ENCODE results near the gene ZNF277. TPM values are rescaled to one million over a fixed set of nuclear protein-coding genes. Genes with fewer than 3 reads are reported as not detected.

ZNF277 gene
- total RNA-seq, 1 experiment from 2014 or later = 23.3 TPM

DNA sequence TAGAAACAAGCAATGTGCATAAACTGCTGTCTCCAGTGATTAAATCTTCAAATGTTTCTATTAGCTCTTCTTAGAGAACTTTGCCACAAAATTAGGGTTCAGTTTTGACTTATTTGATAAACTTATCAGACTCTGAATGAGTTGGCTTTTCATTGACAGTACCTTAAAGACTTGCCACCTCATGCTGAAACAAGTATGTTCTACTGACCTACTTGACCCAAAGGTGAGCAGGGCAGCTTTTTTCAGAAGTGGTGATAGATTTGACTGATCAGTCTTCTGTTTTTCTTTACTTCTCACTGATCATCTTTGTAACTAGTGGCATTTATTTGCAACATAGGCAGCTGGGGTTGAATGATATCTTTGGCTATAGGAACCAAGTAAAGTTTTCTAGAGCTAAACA is 7.8 kb downstream of the ZNF277 start:
- Histone ChIP-seq H2AFZ (no peak overlapping the region), H3K4me2 (no peak overlapping the region), H3K27ac (no peak overlapping the region), H3K4me3 (no peak overlapping the region), H3K4me1 (replicated peaks; ENCODE audit: insufficient read depth) (no peaks in the 10 kb centered on the region), H3K9me3 (ENCODE audit: insufficient read depth, low read depth) (no peaks in the 10 kb centered on the region; the same call in 1 of the 2 replicates), H3K36me3 (ENCODE audit: low read depth) (no peaks in the 10 kb centered on the region), H3K79me2 (ENCODE audit: low read depth) (peaks cover 33% of the 10 kb centered on the region), H3K27me3 (ENCODE audit: insufficient read depth, low read depth) (no peaks in the 10 kb centered on the region), H3K9me2 (ENCODE audit: insufficient read depth) (no peaks in the 10 kb centered on the region), H4K20me1 (ENCODE audit: insufficient read depth) (no peaks in the 10 kb centered on the region), H3F3A (ENCODE audit: insufficient read depth, low read depth) (no peaks in the 10 kb centered on the region)
- no TSS peak for BruUV-seq (replicated peaks)
- ChIA-PET POLR2A (ENCODE audit: unreplicated experiment) (no interaction called here), CTCF (no interaction called here)
- TF ChIP-seq, protein P1, sequence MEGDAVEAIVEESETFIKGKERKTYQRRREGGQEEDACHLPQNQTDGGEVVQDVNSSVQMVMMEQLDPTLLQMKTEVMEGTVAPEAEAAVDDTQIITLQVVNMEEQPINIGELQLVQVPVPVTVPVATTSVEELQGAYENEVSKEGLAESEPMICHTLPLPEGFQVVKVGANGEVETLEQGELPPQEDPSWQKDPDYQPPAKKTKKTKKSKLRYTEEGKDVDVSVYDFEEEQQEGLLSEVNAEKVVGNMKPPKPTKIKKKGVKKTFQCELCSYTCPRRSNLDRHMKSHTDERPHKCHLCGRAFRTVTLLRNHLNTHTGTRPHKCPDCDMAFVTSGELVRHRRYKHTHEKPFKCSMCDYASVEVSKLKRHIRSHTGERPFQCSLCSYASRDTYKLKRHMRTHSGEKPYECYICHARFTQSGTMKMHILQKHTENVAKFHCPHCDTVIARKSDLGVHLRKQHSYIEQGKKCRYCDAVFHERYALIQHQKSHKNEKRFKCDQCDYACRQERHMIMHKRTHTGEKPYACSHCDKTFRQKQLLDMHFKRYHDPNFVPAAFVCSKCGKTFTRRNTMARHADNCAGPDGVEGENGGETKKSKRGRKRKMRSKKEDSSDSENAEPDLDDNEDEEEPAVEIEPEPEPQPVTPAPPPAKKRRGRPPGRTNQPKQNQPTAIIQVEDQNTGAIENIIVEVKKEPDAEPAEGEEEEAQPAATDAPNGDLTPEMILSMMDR (conservative IDR thresholded peaks at IDR 0.05) = no peak
- TF ChIP-seq EZH2 (IDR thresholded peaks at IDR 0.05; ENCODE audit: low read depth) = no peak
- DNase-seq = no peak
- intact Hi-C loops (cut with micrococcal nuclease; ENCODE audit: unreplicated experiment) = no loop called here

DNA sequence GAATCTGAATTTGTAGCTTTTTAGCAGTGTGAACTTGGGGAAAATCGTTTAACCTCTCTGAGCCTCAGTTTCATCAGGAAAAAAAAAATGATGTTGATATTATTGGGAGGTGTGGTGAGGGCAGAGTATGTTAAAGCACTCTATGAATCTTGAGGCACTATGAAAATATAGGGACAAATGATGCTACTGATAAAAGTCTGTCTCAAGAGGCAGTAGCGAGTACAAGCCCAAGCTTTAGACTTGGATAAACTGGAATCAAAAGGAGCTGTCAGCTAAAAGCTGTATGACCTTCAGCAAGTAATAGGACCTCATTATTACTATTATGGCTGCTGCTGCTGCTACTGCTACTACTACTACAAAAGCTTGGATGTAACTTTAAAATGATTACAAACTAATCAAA is 8.4 kb downstream of the ZNF277 start:
- POLR2A ChIA-PET (ENCODE audit: unreplicated experiment) = interaction anchor here (0.6 kb wide), 1 partner anchor 23 kb away, joined by 4 read pairs; no protein-coding TSS in a partner anchor
- H3K27me3 ChIP-seq (ENCODE audit: insufficient read depth, low read depth) = no peaks in the 10 kb centered on the region
- peaks cover 35% of the 10 kb centered on the region for H3K79me2 ChIP-seq (ENCODE audit: low read depth)
- CTCF ChIA-PET = no interaction called here
- no peaks in the 10 kb centered on the region for H3K36me3 ChIP-seq (ENCODE audit: low read depth)
- no peak overlapping the region for H3K27ac ChIP-seq
- H3K4me1 ChIP-seq (replicated peaks; ENCODE audit: insufficient read depth) = no peaks in the 10 kb centered on the region
- H4K20me1 ChIP-seq (ENCODE audit: insufficient read depth) = no peaks in the 10 kb centered on the region
- intact Hi-C loops (cut with micrococcal nuclease; ENCODE audit: unreplicated experiment) = no loop called here
- H3K9me2 ChIP-seq (ENCODE audit: insufficient read depth) = no peaks in the 10 kb centered on the region
- H3K4me3 ChIP-seq = no peak overlapping the region
- no TSS peak for BruUV-seq (replicated peaks)
- H3K9me3 ChIP-seq (ENCODE audit: insufficient read depth, low read depth) = no peaks in the 10 kb centered on the region; the same call in 1 of the 2 replicates
- TF ChIP-seq, protein P1 (conservative IDR thresholded peaks at IDR 0.05) = no peak
- no peak for TF ChIP-seq EZH2 (IDR thresholded peaks at IDR 0.05; ENCODE audit: low read depth)
- DNase-seq = no peak
- no peaks in the 10 kb centered on the region for H3F3A ChIP-seq (ENCODE audit: insufficient read depth, low read depth)
- no peak overlapping the region for H2AFZ ChIP-seq
- H3K4me2 ChIP-seq = no peak overlapping the region

DNA sequence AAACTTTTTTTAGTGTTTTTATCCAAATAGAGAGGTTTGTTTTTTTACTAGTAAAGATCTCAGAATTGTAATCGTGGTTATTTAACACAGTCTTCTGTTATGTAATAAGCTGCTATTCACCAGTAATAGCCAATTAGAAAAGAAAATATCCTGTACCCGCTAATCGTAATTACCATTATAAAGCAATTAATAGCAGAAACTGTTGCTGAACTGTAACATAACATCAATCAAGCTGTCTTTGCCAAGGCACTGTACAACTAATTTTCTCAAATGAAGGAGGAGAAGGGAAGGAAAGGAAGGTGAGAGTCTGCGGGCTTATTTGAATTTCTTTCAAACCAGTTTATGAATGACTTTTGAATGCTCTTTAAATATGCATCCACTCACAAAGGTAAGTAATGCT is 9.3 kb downstream of the ZNF277 start:
- intact Hi-C loops (cut with micrococcal nuclease; ENCODE audit: unreplicated experiment) = no loop called here
- Histone ChIP-seq H3K36me3 (ENCODE audit: low read depth) (no peaks in the 10 kb centered on the region), H3K79me2 (ENCODE audit: low read depth) (peaks cover 29% of the 10 kb centered on the region), H4K20me1 (ENCODE audit: insufficient read depth) (no peaks in the 10 kb centered on the region), H3K4me2 (no peak overlapping the region), H3K4me3 (no peak overlapping the region), H3K4me1 (replicated peaks; ENCODE audit: insufficient read depth) (no peaks in the 10 kb centered on the region), H3K9me2 (ENCODE audit: insufficient read depth) (no peaks in the 10 kb centered on the region), H3K27ac (no peak overlapping the region), H3K9me3 (ENCODE audit: insufficient read depth, low read depth) (no peaks in the 10 kb centered on the region; the same call in 1 of the 2 replicates), H3K27me3 (ENCODE audit: insufficient read depth, low read depth) (no peaks in the 10 kb centered on the region), H2AFZ (no peak overlapping the region), H3F3A (ENCODE audit: insufficient read depth, low read depth) (no peaks in the 10 kb centered on the region)
- BruUV-seq (replicated peaks) = no TSS peak
- POLR2A ChIA-PET (ENCODE audit: unreplicated experiment) = no interaction called here
- no peak for DNase-seq
- CTCF ChIA-PET = no interaction called here
- TF ChIP-seq, protein P1 (conservative IDR thresholded peaks at IDR 0.05) = no peak
- TF ChIP-seq EZH2 (IDR thresholded peaks at IDR 0.05; ENCODE audit: low read depth) = no peak
